ENCODE results near the gene DPP6.
A peak's percentile ranks its signal among the peaks of the same experiment; 100 is the strongest.

The DPP6 gene

DNA sequence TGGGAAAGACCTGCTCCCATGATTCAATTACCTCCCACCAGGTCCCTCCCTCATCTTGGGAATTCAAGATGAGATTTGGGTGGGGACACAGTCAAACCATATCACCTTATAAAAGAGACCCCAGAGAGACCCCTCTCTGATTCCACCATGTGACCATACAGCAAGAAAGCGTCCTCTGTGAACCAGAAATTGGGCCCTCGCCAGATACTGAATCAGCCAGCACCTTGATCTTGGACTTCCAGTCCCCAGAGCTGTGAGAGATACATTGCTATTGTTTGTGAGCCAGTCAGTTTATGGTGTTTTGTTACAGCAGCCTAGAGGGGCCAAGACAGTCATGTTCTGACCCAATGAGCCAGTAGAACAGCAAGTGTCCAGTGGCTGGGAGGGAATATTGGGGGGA is 718.2 kb downstream of the DPP6 start:
- no peaks in the 10 kb centered on the region for H3K36me3 ChIP-seq (ENCODE audit: control insufficient read depth, insufficient read depth, low read length)
- no peak overlapping the region for H3K4me3 ChIP-seq (replicated peaks; ENCODE audit: low read depth, low read length)
- H3K27me3 ChIP-seq (replicated peaks; ENCODE audit: control insufficient read depth, insufficient read depth, low read length): no peaks in the 10 kb centered on the region
- DNase-seq (ENCODE audit: extremely low read depth, insufficient read length): no peak
- no peak for TF ChIP-seq CTCF (IDR thresholded peaks at IDR 0.05; ENCODE audit: insufficient read depth, low read length, poor library complexity, severe bottlenecking)

GRCh38 chr7:154770962-154771361 is 718.8 kb downstream of the DPP6 start:
- TF ChIP-seq CTCF (IDR thresholded peaks at IDR 0.05; ENCODE audit: insufficient read depth, low read length, poor library complexity, severe bottlenecking): no peak

GRCh38 chr7:154774303-154774969 is 722.2 kb downstream of the DPP6 start:
- no peak for DNase-seq (ENCODE audit: extremely low read depth, insufficient read length)
- TF ChIP-seq CTCF (IDR thresholded peaks at IDR 0.05; ENCODE audit: insufficient read depth, low read length, poor library complexity, severe bottlenecking): no peak
- Histone ChIP-seq H3K27me3 (replicated peaks; ENCODE audit: control insufficient read depth, insufficient read depth, low read length) (no peaks in the 10 kb centered on the region), H3K4me3 (replicated peaks; ENCODE audit: low read depth, low read length) (no peak overlapping the region), H3K36me3 (ENCODE audit: control insufficient read depth, insufficient read depth, low read length) (no peaks in the 10 kb centered on the region)

More at GRCh38 chr7:154770962-154771361, 718.8 kb downstream of the DPP6 start:
- DNase-seq (ENCODE audit: extremely low read depth, insufficient read length): no peak
- H3K36me3 ChIP-seq (ENCODE audit: control insufficient read depth, insufficient read depth, low read length): no peaks in the 10 kb centered on the region
- no peak overlapping the region for H3K4me3 ChIP-seq (replicated peaks; ENCODE audit: low read depth, low read length)
- no peaks in the 10 kb centered on the region for H3K27me3 ChIP-seq (replicated peaks; ENCODE audit: control insufficient read depth, insufficient read depth, low read length)

- Histone ChIP-seq H3K36me3 (ENCODE audit: control insufficient read depth, insufficient read depth, low read length) (no peaks in the 10 kb centered on the region), H3K27me3 (replicated peaks; ENCODE audit: control insufficient read depth, insufficient read depth, low read length) (no peaks in the 10 kb centered on the region), H3K4me3 (replicated peaks; ENCODE audit: low read depth, low read length) (no peak overlapping the region)
- no peak for DNase-seq (ENCODE audit: extremely low read depth, insufficient read length)
- no peak for TF ChIP-seq CTCF (IDR thresholded peaks at IDR 0.05; ENCODE audit: insufficient read depth, low read length, poor library complexity, severe bottlenecking)
These were observed 723.5 kb downstream of the DPP6 start for GRCh38 chr7:154775681-154776080.

GRCh38 chr7:154776350-154776749 is 724.2 kb downstream of the DPP6 start:
- Histone ChIP-seq H3K36me3 (ENCODE audit: control insufficient read depth, insufficient read depth, low read length) (no peaks in the 10 kb centered on the region), H3K27me3 (replicated peaks; ENCODE audit: control insufficient read depth, insufficient read depth, low read length) (no peaks in the 10 kb centered on the region), H3K4me3 (replicated peaks; ENCODE audit: low read depth, low read length) (no peak overlapping the region)
- TF ChIP-seq CTCF (IDR thresholded peaks at IDR 0.05; ENCODE audit: insufficient read depth, low read length, poor library complexity, severe bottlenecking): no peak
- DNase-seq (ENCODE audit: extremely low read depth, insufficient read length): no peak

DNA sequence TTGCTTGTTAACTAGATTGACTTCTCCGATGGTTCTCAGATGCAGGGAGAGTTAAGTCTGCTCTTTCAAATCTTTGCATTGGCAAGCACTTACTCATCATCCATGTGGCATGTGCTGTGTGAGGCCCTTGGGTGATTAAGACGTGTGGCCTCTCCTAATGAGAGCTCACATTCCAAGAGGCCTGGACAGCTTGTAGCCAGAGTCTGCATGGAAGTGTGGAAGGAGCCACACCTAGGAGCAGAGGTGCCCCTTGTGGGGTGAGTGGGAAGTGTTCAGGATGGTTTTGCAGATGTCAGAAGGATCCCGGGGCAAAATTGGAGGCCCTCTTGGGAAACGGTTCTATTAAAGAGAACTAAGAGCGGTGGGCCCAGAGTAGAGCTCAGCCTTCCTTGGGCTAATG is 724.8 kb downstream of the DPP6 start:
- Histone ChIP-seq H3K36me3 (ENCODE audit: control insufficient read depth, insufficient read depth, low read length) (no peaks in the 10 kb centered on the region), H3K4me3 (replicated peaks; ENCODE audit: low read depth, low read length) (no peak overlapping the region), H3K27me3 (replicated peaks; ENCODE audit: control insufficient read depth, insufficient read depth, low read length) (no peaks in the 10 kb centered on the region)
- TF ChIP-seq CTCF (IDR thresholded peaks at IDR 0.05; ENCODE audit: insufficient read depth, low read length, poor library complexity, severe bottlenecking): peak; percentile 1
- DNase-seq (ENCODE audit: extremely low read depth, insufficient read length): no peak

All from GM06990 (cell line).